ENCODE data around the gene GLIS1. TPM values are rescaled to one million over a fixed set of nuclear protein-coding genes. Genes with fewer than 3 reads are reported as not detected.

Gene GLIS1
- polyA plus RNA-seq, 1 experiment, result 1.9 TPM

DNA sequence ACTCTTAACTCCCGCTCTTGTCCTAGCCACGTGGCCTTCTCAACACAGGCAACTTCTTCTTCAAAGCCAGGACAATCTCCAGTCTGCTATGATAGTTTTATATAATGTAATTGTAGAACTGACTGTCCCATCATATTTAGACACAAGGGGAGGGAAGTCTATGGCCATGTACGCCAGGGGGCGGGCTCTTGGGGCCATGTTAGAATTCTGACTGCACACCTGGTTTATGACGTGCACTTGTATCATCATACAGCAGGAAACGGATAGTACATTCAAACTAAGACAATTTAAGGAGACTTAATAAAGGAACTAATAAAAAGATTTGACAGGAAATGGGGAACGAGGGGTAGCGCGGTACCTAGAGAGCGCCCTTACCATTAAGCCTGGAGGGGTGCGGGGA, 258.3 kb downstream of the GLIS1 start:
- TF ChIP-seq, protein P1, sequence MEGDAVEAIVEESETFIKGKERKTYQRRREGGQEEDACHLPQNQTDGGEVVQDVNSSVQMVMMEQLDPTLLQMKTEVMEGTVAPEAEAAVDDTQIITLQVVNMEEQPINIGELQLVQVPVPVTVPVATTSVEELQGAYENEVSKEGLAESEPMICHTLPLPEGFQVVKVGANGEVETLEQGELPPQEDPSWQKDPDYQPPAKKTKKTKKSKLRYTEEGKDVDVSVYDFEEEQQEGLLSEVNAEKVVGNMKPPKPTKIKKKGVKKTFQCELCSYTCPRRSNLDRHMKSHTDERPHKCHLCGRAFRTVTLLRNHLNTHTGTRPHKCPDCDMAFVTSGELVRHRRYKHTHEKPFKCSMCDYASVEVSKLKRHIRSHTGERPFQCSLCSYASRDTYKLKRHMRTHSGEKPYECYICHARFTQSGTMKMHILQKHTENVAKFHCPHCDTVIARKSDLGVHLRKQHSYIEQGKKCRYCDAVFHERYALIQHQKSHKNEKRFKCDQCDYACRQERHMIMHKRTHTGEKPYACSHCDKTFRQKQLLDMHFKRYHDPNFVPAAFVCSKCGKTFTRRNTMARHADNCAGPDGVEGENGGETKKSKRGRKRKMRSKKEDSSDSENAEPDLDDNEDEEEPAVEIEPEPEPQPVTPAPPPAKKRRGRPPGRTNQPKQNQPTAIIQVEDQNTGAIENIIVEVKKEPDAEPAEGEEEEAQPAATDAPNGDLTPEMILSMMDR (IDR thresholded peaks at IDR 0.05; ENCODE audit: insufficient read depth, low read depth, low read length), result no peak
- no peak for DNase-seq (ENCODE audit: low read depth)
- Histone ChIP-seq H3K4me3 (ENCODE audit: low read depth, low read length) (no peak overlapping the region), H3K27me3 (ENCODE audit: control insufficient read depth, insufficient read depth, low read length) (peaks cover 28% of the 10 kb centered on the region), H3K36me3 (ENCODE audit: control insufficient read depth, insufficient read depth, low read length) (no peaks in the 10 kb centered on the region)
- ChIA-PET POLR2A (no interaction called here), CTCF (interaction anchor here (1.5 kb wide), 1 partner anchor 15 kb away, joined by 3 read pairs; no protein-coding TSS in a partner anchor)

DNA sequence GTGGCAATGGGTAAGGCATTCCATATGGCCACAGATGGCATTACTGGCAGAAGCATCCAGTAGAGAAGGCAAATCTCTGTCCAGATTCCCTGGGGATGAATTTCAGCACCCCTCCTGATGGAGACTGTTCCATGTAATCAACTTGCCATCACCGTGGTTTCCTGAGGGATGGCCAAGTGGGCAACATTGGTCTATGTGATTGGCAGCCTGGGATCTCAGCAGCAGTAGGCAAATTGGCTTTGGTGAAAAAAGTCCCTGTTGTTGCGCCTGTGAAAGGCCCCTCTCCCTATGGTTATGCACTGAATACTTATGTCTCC, 260.5 kb downstream of the GLIS1 start:
- TF ChIP-seq, protein P1 (IDR thresholded peaks at IDR 0.05; ENCODE audit: insufficient read depth, low read depth, low read length), result no peak
- POLR2A ChIA-PET, result no interaction called here
- H3K27me3 ChIP-seq (ENCODE audit: control insufficient read depth, insufficient read depth, low read length), result peaks cover 34% of the 10 kb centered on the region
- H3K36me3 ChIP-seq (ENCODE audit: control insufficient read depth, insufficient read depth, low read length), result no peaks in the 10 kb centered on the region
- CTCF ChIA-PET, result interaction anchor here (1.8 to 2.1 kb wide), 2 partner anchors 8 to 34 kb away, joined by 6 to 11 read pairs; no protein-coding TSS in a partner anchor
- no peak for DNase-seq (ENCODE audit: low read depth)
- H3K4me3 ChIP-seq (ENCODE audit: low read depth, low read length), result no peak overlapping the region

DNA sequence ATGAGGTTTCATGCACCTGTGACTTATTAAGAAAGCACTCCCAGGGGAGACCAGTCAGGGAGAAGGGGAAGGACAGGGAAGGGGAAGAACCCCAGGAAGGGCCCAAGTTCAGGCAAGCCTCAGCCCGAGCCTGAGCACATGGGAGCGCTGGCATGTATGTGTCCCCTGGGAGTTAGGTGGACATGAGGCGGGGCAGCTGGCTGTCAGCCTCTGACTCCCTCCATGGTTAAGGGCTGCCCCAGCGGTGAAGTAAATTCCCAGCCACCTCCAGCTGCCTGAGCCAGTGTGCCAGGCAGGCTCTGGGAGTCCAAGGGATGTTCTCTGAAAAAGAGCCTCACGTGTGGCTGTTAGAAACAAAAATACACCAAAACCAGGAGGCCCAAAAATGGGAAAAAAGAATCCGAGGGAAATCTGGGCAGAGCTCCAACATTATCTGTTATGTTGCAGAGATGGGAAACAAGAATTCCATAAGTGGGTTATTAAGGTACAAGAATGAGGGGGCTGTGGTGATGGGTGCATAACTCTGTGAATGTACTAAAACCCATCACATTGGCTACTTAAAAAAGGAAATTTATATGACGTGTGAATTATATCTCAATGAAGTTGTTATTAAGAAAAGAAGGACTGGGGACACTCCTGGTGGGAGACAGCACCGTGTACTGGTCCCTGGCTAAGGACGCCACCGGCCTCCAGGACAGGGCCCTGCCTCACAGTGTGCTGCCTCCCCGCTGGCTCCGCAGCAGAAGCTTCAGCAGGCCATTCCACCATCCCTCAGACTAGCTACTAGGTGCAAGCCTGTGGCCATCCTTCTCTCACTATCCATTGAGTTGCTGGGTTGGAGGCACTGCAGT, 261.1 kb downstream of the GLIS1 start:
- DNase-seq (ENCODE audit: low read depth), result no peak
- Histone ChIP-seq H3K4me3 (ENCODE audit: low read depth, low read length) (no peak overlapping the region), H3K27me3 (ENCODE audit: control insufficient read depth, insufficient read depth, low read length) (peaks cover 30% of the 10 kb centered on the region), H3K36me3 (ENCODE audit: control insufficient read depth, insufficient read depth, low read length) (no peaks in the 10 kb centered on the region)
- ChIA-PET POLR2A (no interaction called here), CTCF (interaction anchor here (0.6 to 2.1 kb wide), 6 partner anchors 9 to 209 kb away, joined by 3 to 11 read pairs (median 6); no protein-coding TSS in a partner anchor)
- TF ChIP-seq, protein P1 (IDR thresholded peaks at IDR 0.05; ENCODE audit: insufficient read depth, low read depth, low read length), result no peak

DNA sequence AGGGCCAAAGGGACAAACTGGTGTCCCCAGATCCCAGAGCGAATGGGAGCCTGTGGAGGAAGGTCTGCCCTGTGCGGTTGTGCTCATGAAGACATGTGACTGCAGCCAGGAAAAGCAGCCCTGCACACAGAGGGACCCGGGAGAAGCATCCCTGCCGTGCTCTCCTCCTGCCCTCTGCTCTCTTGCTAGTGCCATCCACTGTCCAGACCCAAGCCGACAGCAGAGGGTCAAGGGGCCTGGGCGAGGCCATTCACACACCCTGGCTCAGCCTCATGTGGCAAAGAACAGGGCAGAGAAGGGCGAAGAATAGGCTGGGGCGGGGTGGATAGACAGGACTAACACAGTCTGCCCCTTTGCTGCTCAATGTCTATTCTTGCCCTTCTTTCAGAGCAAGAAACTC, 262.4 kb downstream of the GLIS1 start:
- CTCF ChIA-PET, result interaction anchor here (1.4 to 1.5 kb wide), 2 partner anchors 27 to 83 kb away, joined by 5 to 6 read pairs; no protein-coding TSS in a partner anchor

DNA sequence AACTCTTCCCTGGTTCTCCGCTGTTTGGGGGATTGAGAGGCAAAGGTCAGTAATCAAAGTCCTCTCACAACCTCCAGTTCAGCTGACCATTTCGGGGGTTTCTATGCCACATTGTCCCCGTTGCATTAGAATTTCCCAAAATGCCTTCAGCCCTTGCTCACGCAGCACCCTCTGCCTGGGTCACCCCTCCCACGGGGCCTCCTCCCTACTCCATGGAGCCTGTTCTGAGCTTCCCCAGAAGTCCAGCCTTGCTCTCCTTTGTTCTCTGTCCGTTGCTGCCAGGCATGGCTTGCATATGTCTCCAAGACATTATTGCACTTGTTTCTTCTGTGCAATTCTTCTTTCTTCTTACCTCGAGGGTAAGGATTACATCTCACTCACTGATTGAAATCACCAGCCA, 263.3 kb downstream of the GLIS1 start:
- TF ChIP-seq, protein P1 (IDR thresholded peaks at IDR 0.05; ENCODE audit: insufficient read depth, low read depth, low read length), result no peak
- Histone ChIP-seq H3K4me3 (ENCODE audit: low read depth, low read length) (no peak overlapping the region), H3K27me3 (ENCODE audit: control insufficient read depth, insufficient read depth, low read length) (peaks cover 27% of the 10 kb centered on the region), H3K36me3 (ENCODE audit: control insufficient read depth, insufficient read depth, low read length) (no peaks in the 10 kb centered on the region)
- ChIA-PET CTCF (interaction anchor here (1.4 to 5.8 kb wide), 4 partner anchors 10 to 62 kb away, joined by 3 to 47 read pairs (median 4); no protein-coding TSS in a partner anchor), POLR2A (no interaction called here)
- DNase-seq (ENCODE audit: low read depth), result no peak

More for the DNA sequence above, 262.4 kb downstream of the GLIS1 start:
- Histone ChIP-seq H3K36me3 (ENCODE audit: control insufficient read depth, insufficient read depth, low read length) (no peaks in the 10 kb centered on the region), H3K4me3 (ENCODE audit: low read depth, low read length) (no peak overlapping the region), H3K27me3 (ENCODE audit: control insufficient read depth, insufficient read depth, low read length) (peaks cover 29% of the 10 kb centered on the region)
- DNase-seq (ENCODE audit: low read depth), result no peak
- POLR2A ChIA-PET, result no interaction called here
- TF ChIP-seq, protein P1 (IDR thresholded peaks at IDR 0.05; ENCODE audit: insufficient read depth, low read depth, low read length), result no peak

Data from BJ (cell line).